Upper lobe of left lung (tissue), 4 donors: ENCODE measurements around the gene VWA5B1.

Source experiments
- CTCF ChIP-seq, 6 experiments: fragments of 450-650 bp in 4 of 6; fragments of 200-600 bp in 2 of 6; sonication (generic) in 2 of 6; IDR thresholded peaks; one replicate each; pipeline ENCODE4 v1.5.1; 2016 to 2019; ENCODE audit warnings: antibody characterized with exemption in 6 of 6
- POLR2A ChIP-seq, 4 donors: fragments of 450-650 bp; IDR thresholded peaks; one replicate each; pipeline ENCODE4 v1.5.1; 2016 to 2017; ENCODE audit warnings: antibody characterized with exemption in 4 of 4, mild to moderate bottlenecking in 2 of 4

GRCh38 chr1:20398744-20399143 is 108.1 kb downstream of the VWA5B1 start:
- no peak for TF ChIP-seq POLR2A (IDR thresholded peaks at IDR 0.05)
- no peak for TF ChIP-seq CTCF (IDR thresholded peaks at IDR 0.05)
